PC-9 (cell line): ENCODE measurements around the gene BRINP2. TPM values are rescaled to one million over a fixed set of nuclear protein-coding genes. Genes with fewer than 3 reads are reported as not detected.

ENCODE experiments used
- BruUV-seq: library from RNA; stranded (reverse); fragments of 400-500 nt; replicated peaks from 2 replicates; lab custom pipeline; 2021; lab: Mats Ljungman, UMichigan
- CTCF ChIA-PET: fragments of 300-600 bp; sonication (Branson Sonifier 250); formaldehyde crosslinking; loops from one replicate; lab custom pipeline; 2022; ENCODE audit warnings: antibody characterized with exemption; lab: Charles Lee
- POLR2A ChIA-PET: fragments of 300-600 bp; sonication (Branson Sonifier 250); formaldehyde crosslinking; loops from one replicate; lab custom pipeline; 2022; ENCODE audit warnings: antibody characterized with exemption; ENCODE audit not compliant: unreplicated experiment; lab: Charles Lee
- DNase-seq, 2 experiments: peaks; one replicate each; pipeline versions ENCODE4 v3.0.0 to v3.0.0-alpha.2; 2015 to 2022; ENCODE audit warnings: mixed read lengths in 1 of 2
- H2AFZ ChIP-seq: fragments of 200-600 bp; sonication (generic); 2 replicates; pipeline ENCODE4 v1.8.1; 2017; ENCODE audit warnings: antibody characterized with exemption
- H3F3A ChIP-seq: fragments of 200-600 bp; sonication (generic); 2 replicates; pipeline ENCODE4 v1.8.1; 2017; ENCODE audit warnings: antibody characterized with exemption, mild to moderate bottlenecking, low read depth; ENCODE audit not compliant: insufficient read depth
- H3K27ac ChIP-seq: fragments of 200-600 bp; sonication (generic); 2 replicates; pipeline ENCODE4 v1.6.1; 2016; ENCODE audit warnings: mixed run types
- H3K27me3 ChIP-seq: fragments of 200-600 bp; sonication (generic); 2 replicates; pipeline ENCODE4 v1.6.1; 2016; ENCODE audit warnings: low read depth, mixed run types; ENCODE audit not compliant: insufficient read depth
- H3K36me3 ChIP-seq: fragments of 200-600 bp; sonication (generic); 2 replicates; pipeline ENCODE4 v1.6.1; 2016; ENCODE audit warnings: low read depth, mixed run types
- H3K4me1 ChIP-seq: fragments of 200-600 bp; sonication (generic); replicated peaks from 2 replicates; pipeline ENCODE4 v1.6.1; 2016; ENCODE audit warnings: mixed run types; ENCODE audit not compliant: insufficient read depth
- H3K4me2 ChIP-seq: fragments of 200-600 bp; sonication (generic); 2 replicates; pipeline ENCODE4 v1.6.1; 2017; ENCODE audit warnings: mixed run types
- H3K4me3 ChIP-seq: fragments of 200-600 bp; sonication (generic); 2 replicates; pipeline ENCODE4 v1.6.1; 2016; ENCODE audit warnings: mixed run types
- H3K79me2 ChIP-seq: fragments of 200-600 bp; sonication (generic); 2 replicates; pipeline ENCODE4 v1.6.1; 2017; ENCODE audit warnings: low read depth, mixed run types
- H3K9me2 ChIP-seq: fragments of 200-600 bp; sonication (generic); 2 replicates; pipeline ENCODE4 v1.8.1; 2017; ENCODE audit warnings: mild to moderate bottlenecking; ENCODE audit not compliant: insufficient read depth
- H3K9me3 ChIP-seq: fragments of 200-600 bp; sonication (generic); 2 replicates; pipeline ENCODE4 v1.8.1; 2016; ENCODE audit warnings: low read depth; ENCODE audit not compliant: insufficient read depth
- H4K20me1 ChIP-seq: fragments of 200-600 bp; sonication (generic); 2 replicates; pipeline ENCODE4 v1.8.1; 2017; ENCODE audit not compliant: insufficient read depth
- EZH2 ChIP-seq: fragments of 200-600 bp; sonication (generic); IDR thresholded peaks from 2 replicates; pipeline ENCODE4 v1.8.0; 2017; ENCODE audit warnings: antibody characterized with exemption, low read depth
- intact Hi-C: fragments of 100-400 bp; cut with micrococcal nuclease; formaldehyde crosslinking; loops from one replicate; pipeline ENCODE4 v1.10.0; 2022; ENCODE audit not compliant: unreplicated experiment
- total RNA-seq: library from RNA; stranded (reverse); gene quantifications from 2 replicates; pipeline ENCODE4 v1.2.3, GENCODE V29; 2021
- TF ChIP-seq, protein P1 (sequence below): fragments of 200-600 bp; sonication (generic); conservative IDR thresholded peaks from 2 replicates; pipeline ENCODE4 v1.6.1; 2017; ENCODE audit warnings: mixed run types, antibody characterized with exemption, mild to moderate bottlenecking, moderate library complexity

The BRINP2 gene
- total RNA-seq, 1 experiment from 2014 or later = not detected

- no peaks in the 10 kb centered on the region for H3K27me3 ChIP-seq
- H3K79me2 ChIP-seq = no peaks in the 10 kb centered on the region
- TF ChIP-seq, protein P1, sequence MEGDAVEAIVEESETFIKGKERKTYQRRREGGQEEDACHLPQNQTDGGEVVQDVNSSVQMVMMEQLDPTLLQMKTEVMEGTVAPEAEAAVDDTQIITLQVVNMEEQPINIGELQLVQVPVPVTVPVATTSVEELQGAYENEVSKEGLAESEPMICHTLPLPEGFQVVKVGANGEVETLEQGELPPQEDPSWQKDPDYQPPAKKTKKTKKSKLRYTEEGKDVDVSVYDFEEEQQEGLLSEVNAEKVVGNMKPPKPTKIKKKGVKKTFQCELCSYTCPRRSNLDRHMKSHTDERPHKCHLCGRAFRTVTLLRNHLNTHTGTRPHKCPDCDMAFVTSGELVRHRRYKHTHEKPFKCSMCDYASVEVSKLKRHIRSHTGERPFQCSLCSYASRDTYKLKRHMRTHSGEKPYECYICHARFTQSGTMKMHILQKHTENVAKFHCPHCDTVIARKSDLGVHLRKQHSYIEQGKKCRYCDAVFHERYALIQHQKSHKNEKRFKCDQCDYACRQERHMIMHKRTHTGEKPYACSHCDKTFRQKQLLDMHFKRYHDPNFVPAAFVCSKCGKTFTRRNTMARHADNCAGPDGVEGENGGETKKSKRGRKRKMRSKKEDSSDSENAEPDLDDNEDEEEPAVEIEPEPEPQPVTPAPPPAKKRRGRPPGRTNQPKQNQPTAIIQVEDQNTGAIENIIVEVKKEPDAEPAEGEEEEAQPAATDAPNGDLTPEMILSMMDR = no peak
- no peak for TF ChIP-seq EZH2
- H2AFZ ChIP-seq = no peak overlapping the region
- no peak for DNase-seq
- H3K36me3 ChIP-seq = no peaks in the 10 kb centered on the region
- no TSS peak for BruUV-seq
- no peaks in the 10 kb centered on the region for H4K20me1 ChIP-seq
- ChIA-PET POLR2A (no interaction called here), CTCF (no interaction called here)
- H3K4me3 ChIP-seq = no peak overlapping the region
- no peaks in the 10 kb centered on the region for H3K9me3 ChIP-seq
- no peak overlapping the region for H3K4me2 ChIP-seq
- H3F3A ChIP-seq = no peaks in the 10 kb centered on the region
- intact Hi-C loops = no loop called here
- H3K4me1 ChIP-seq = no peaks in the 10 kb centered on the region
- H3K9me2 ChIP-seq = no peaks in the 10 kb centered on the region
- H3K27ac ChIP-seq = no peak overlapping the region
Measured at GRCh38 chr1:177328251-177328650, 157.5 kb downstream of the BRINP2 start.

GRCh38 chr1:177329871-177330270 is 159.1 kb downstream of the BRINP2 start:
- no peaks in the 10 kb centered on the region for H3K36me3 ChIP-seq
- H4K20me1 ChIP-seq = no peaks in the 10 kb centered on the region
- no peaks in the 10 kb centered on the region for H3F3A ChIP-seq
- H3K4me2 ChIP-seq = no peak overlapping the region
- H3K4me1 ChIP-seq = no peaks in the 10 kb centered on the region
- no TSS peak for BruUV-seq
- CTCF ChIA-PET = no interaction called here
- no peak overlapping the region for H3K4me3 ChIP-seq
- POLR2A ChIA-PET = no interaction called here
- DNase-seq = no peak
- H3K27me3 ChIP-seq = no peaks in the 10 kb centered on the region
- H3K79me2 ChIP-seq = no peaks in the 10 kb centered on the region
- intact Hi-C loops = no loop called here
- no peaks in the 10 kb centered on the region for H3K9me2 ChIP-seq
- TF ChIP-seq, protein P1 = no peak
- TF ChIP-seq EZH2 = no peak
- no peak overlapping the region for H3K27ac ChIP-seq
- no peaks in the 10 kb centered on the region for H3K9me3 ChIP-seq
- H2AFZ ChIP-seq = no peak overlapping the region

Other genes starting within 250 kb of the BRINP2 start
- not detected in 2 replicates for gene ASTN1, start 6.2 kb upstream of the BRINP2 start, total RNA-seq